K562 (cell line): Measurements from ENCODE around the gene BRPF1. TPM values are rescaled to one million over a fixed set of nuclear protein-coding genes. Genes with fewer than 3 reads are reported as not detected.

Source experiments
- BRD9 ChIP-seq: fragments of 450-650 bp; IDR thresholded peaks from 2 replicates; pipeline ENCODE4 v1.6.1; 2018; ENCODE audit warnings: low read depth; ENCODE audit not compliant: partially characterized antibody
- FIP1L1 ChIP-seq: fragments of 200-400 bp; formaldehyde crosslinking; IDR thresholded peaks from 2 replicates; pipeline ENCODE4 v1.6.1; 2018; ENCODE audit warnings: mild to moderate bottlenecking, low read depth, low read length; ENCODE audit not compliant: poor library complexity, severe bottlenecking
- HNRNPH1 ChIP-seq: fragments of 200-400 bp; formaldehyde crosslinking; optimal IDR thresholded peaks from 2 replicates; pipeline ENCODE3; 2017; ENCODE audit warnings: low read depth, mild to moderate bottlenecking, low read length, moderate library complexity
- NCOA6 ChIP-seq: fragments of 450-650 bp; IDR thresholded peaks from 2 replicates; pipeline ENCODE4 v1.6.1; 2017; ENCODE audit warnings: mild to moderate bottlenecking
- NONO ChIP-seq, 2 experiments: fragments of 200-400 bp in 1 of 2; fragments of 450-650 bp in 1 of 2; formaldehyde crosslinking in 1 of 2; IDR thresholded peaks; 2 replicates each; pipeline ENCODE4 v1.6.1; 2017; ENCODE audit warnings: low read depth in 2 of 2, mild to moderate bottlenecking in 2 of 2, moderate library complexity in 2 of 2, low read length in 1 of 2
- RFX7 ChIP-seq: fragments of 250-450 bp; sonication (Bioruptor Pico); IDR thresholded peaks from 2 replicates; pipeline ENCODE4 v1.5.1; 2021; ENCODE audit warnings: mild to moderate bottlenecking
- SAFB ChIP-seq: fragments of 200-400 bp; formaldehyde crosslinking; IDR thresholded peaks from 2 replicates; pipeline ENCODE4 v1.6.1; 2017; ENCODE audit warnings: low read depth, low read length, borderline replicate concordance
- SPI1 ChIP-seq: IDR thresholded peaks from 2 replicates; pipeline ENCODE4 v1.6.1; 2011; ENCODE audit warnings: low read depth, low read length, control low read depth, borderline replicate concordance
- STAG1 ChIP-seq: sonication (generic); formaldehyde crosslinking; IDR thresholded peaks from 2 replicates; pipeline ENCODE4 v1.5.0; 2020; ENCODE audit warnings: missing genetic modification reagents, borderline replicate concordance
- TAF7 ChIP-seq: fragments of 450-650 bp; IDR thresholded peaks from 2 replicates; pipeline ENCODE4 v1.6.1; 2016; ENCODE audit warnings: missing genetic modification characterization, missing compliant biosample characterization
- ZFPM2 ChIP-seq: fragments of 250-450 bp; sonication (Bioruptor Pico); IDR thresholded peaks from 2 replicates; pipeline ENCODE4 v1.5.1; 2022; ENCODE audit warnings: mild to moderate bottlenecking
- ZNF707 ChIP-seq: fragments of 250-450 bp; sonication (Bioruptor Pico); conservative IDR thresholded peaks from 2 replicates; pipeline ENCODE4 v1.8.0; 2022; ENCODE audit warnings: inconsistent platforms, mild to moderate bottlenecking, moderate library complexity
- polyA plus RNA-seq, 8 experiments: library from polyadenylated mRNA; depleted of rRNA in 4 of 8; stranded (reverse) in 5 of 8; unstranded in 3 of 8; fragments of >200 nt; fragmentation: Nextera tagmentation in 2 of 8; fragmentation: Illumina TruSeq in 1 of 8; extraction: Ambion mirVana in 2 of 8; extraction: Trizol in 1 of 8; gene quantifications; 2 replicates each; pipeline versions ENCODE4 v1.2.1 to v1.2.3, GENCODE V29; 2011 to 2014; ENCODE audit warnings: inconsistent platforms in 1 of 8, missing spikeins in 1 of 8
- total RNA-seq, 7 experiments: library from RNA; depleted of rRNA in 6 of 7; stranded (reverse); fragments of >200 nt in 6 of 7; fragmentation: Illumina TruSeq in 2 of 7; extraction: Trizol in 2 of 7; gene quantifications; 2 replicates each; pipeline versions ENCODE4 v1.2.1 to v1.2.3, GENCODE V29; 2011 to 2021; ENCODE audit warnings: low replicate concordance in 1 of 7
- TF ChIP-seq, protein P1 (sequence below): fragments of 450-650 bp; IDR thresholded peaks from 2 replicates; pipeline ENCODE4 v1.7.1; 2018; ENCODE audit warnings: mild to moderate bottlenecking, low read depth; ENCODE audit not compliant: partially characterized antibody
- TF ChIP-seq, protein P2 (sequence below): fragments of 250-450 bp; sonication (Bioruptor Pico); IDR thresholded peaks from 2 replicates; pipeline ENCODE4 v1.5.0; 2021
- TF ChIP-seq, protein P3 (sequence below): fragments of 250-450 bp; sonication (Bioruptor Pico); IDR thresholded peaks from 2 replicates; pipeline ENCODE4 v1.5.0; 2021; ENCODE audit warnings: mild to moderate bottlenecking, borderline replicate concordance
- TF ChIP-seq, protein P4 (sequence below): sonication (generic); formaldehyde crosslinking; IDR thresholded peaks from 2 replicates; pipeline ENCODE4 v1.8.0; 2022; ENCODE audit warnings: missing genetic modification reagents, mild to moderate bottlenecking, moderate library complexity, borderline replicate concordance

BRPF1 gene
- total and polyA plus RNA-seq, 9 of the 15 experiments (the other 6 are each of a cell fraction or from before 2014, with no cell fraction given), result 1.1 to 40.2 (median 23.5) TPM

DNA sequence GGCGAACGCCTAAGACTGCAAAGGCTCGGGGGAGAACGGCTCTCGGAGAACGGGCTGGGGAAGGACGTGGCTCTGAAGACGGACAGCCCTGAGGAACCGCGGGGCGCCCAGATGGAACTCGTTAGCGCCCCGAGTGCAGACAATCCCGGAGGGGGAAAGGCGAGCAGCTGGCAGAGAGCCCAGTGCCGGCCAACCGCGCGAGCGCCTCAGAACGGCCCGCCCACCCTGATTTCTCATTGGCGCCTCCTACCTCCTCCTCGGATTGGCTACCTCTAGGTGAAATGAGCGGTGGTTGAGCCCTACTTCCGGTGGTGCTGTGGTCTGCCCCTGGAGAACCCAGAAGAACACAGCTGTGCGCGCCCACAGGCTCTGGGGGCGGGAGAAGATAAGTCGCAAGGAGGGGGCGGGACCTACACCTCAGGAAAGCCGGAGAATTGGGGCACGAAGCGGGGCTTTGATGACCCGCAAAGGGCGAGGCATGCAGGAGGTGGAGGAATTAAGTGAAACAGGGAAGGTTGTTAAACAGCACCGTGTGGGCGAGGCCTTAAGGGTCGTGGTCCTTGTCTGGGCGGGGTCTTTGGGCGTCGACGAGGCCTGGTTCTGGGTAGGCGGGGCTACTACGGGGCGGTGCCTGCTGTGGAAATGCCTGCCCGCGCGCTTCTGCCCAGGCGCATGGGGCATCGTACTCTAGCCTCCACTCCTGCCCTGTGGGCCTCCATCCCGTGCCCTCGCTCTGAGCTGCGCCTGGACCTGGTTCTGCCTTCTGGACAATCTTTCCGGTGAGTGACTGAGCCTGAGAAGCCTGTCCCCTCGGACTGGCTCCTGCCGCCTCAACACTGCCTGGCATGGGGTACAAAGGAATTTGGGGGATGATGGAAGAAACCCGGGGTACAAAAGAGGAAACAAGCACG lies 18.4 kb downstream of the BRPF1 start, which contains the start of gene OGG1 (continued):
- TF ChIP-seq, protein P1, sequence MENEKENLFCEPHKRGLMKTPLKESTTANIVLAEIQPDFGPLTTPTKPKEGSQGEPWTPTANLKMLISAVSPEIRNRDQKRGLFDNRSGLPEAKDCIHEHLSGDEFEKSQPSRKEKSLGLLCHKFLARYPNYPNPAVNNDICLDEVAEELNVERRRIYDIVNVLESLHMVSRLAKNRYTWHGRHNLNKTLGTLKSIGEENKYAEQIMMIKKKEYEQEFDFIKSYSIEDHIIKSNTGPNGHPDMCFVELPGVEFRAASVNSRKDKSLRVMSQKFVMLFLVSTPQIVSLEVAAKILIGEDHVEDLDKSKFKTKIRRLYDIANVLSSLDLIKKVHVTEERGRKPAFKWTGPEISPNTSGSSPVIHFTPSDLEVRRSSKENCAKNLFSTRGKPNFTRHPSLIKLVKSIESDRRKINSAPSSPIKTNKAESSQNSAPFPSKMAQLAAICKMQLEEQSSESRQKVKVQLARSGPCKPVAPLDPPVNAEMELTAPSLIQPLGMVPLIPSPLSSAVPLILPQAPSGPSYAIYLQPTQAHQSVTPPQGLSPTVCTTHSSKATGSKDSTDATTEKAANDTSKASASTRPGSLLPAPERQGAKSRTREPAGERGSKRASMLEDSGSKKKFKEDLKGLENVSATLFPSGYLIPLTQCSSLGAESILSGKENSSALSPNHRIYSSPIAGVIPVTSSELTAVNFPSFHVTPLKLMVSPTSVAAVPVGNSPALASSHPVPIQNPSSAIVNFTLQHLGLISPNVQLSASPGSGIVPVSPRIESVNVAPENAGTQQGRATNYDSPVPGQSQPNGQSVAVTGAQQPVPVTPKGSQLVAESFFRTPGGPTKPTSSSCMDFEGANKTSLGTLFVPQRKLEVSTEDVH, result peak; percentile 60
- no peak; a peak in 1 of 4 replicates for TF ChIP-seq NONO (IDR thresholded peaks at IDR 0.05; ENCODE audit: low read depth in 2 of 2, low read length in 1 of 2)
- TF ChIP-seq, protein P2, sequence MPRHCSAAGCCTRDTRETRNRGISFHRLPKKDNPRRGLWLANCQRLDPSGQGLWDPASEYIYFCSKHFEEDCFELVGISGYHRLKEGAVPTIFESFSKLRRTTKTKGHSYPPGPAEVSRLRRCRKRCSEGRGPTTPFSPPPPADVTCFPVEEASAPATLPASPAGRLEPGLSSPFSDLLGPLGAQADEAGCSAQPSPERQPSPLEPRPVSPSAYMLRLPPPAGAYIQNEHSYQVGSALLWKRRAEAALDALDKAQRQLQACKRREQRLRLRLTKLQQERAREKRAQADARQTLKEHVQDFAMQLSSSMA (CRISPR knock-in tag), result 0 out of 2 replicates have a peak, but pooled peaks have one; percentile 43
- no peak for TF ChIP-seq TAF7 (tag)
- TF ChIP-seq SAFB, result no peak
- no peak for TF ChIP-seq HNRNPH1
- no peak for TF ChIP-seq RFX7 (CRISPR knock-in tag)
- no peak for TF ChIP-seq ZFPM2
- peak; percentile 31 for TF ChIP-seq BRD9
- TF ChIP-seq, protein P3, sequence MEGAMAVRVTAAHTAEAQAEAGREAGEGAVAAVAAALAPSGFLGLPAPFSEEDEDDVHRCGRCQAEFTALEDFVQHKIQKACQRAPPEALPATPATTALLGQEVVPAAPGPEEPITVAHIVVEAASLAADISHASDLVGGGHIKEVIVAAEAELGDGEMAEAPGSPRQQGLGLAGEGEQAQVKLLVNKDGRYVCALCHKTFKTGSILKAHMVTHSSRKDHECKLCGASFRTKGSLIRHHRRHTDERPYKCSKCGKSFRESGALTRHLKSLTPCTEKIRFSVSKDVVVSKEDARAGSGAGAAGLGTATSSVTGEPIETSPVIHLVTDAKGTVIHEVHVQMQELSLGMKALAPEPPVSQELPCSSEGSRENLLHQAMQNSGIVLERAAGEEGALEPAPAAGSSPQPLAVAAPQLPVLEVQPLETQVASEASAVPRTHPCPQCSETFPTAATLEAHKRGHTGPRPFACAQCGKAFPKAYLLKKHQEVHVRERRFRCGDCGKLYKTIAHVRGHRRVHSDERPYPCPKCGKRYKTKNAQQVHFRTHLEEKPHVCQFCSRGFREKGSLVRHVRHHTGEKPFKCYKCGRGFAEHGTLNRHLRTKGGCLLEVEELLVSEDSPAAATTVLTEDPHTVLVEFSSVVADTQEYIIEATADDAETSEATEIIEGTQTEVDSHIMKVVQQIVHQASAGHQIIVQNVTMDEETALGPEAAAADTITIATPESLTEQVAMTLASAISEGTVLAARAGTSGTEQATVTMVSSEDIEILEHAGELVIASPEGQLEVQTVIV (CRISPR knock-in tag), result no peak
- TF ChIP-seq NCOA6, result no peak
- 0 out of 2 replicates have a peak, but pooled peaks have one; percentile 1 for TF ChIP-seq SPI1
- no peak for TF ChIP-seq STAG1 (CRISPR knock-in tag)
- no peak for TF ChIP-seq ZNF707 (CRISPR knock-in tag)
- peak; percentile 44 for TF ChIP-seq FIP1L1
- TF ChIP-seq, protein P4, sequence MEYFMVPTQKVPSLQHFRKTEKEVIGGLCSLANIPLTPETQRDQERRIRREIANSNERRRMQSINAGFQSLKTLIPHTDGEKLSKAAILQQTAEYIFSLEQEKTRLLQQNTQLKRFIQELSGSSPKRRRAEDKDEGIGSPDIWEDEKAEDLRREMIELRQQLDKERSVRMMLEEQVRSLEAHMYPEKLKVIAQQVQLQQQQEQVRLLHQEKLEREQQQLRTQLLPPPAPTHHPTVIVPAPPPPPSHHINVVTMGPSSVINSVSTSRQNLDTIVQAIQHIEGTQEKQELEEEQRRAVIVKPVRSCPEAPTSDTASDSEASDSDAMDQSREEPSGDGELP (CRISPR knock-in tag), result peak; percentile 100
